HepG2 (cell line): ENCODE measurements around the gene RNF183. TPM values are rescaled to one million over a fixed set of nuclear protein-coding genes. Genes with fewer than 3 reads are reported as not detected.

Experiments
- CREM ChIP-seq, 2 experiments: sonication (generic) in 1 of 2; formaldehyde crosslinking in 1 of 2; IDR thresholded peaks; 2 replicates each; pipeline versions ENCODE4 v1.4.0 to v1.6.1; 2016 to 2020; ENCODE audit warnings: antibody characterized with exemption in 1 of 2, mild to moderate bottlenecking in 1 of 2, missing genetic modification reagents in 1 of 2
- DR1 ChIP-seq: sonication (generic); formaldehyde crosslinking; IDR thresholded peaks from 2 replicates; pipeline ENCODE4 v1.8.0; 2021; ENCODE audit warnings: mild to moderate bottlenecking, missing genetic modification reagents, inconsistent platforms
- HDAC6 ChIP-seq: fragments of 200-600 bp; sonication (generic); IDR thresholded peaks from 2 replicates; pipeline ENCODE4 v1.7.0; 2017; ENCODE audit warnings: mild to moderate bottlenecking, antibody characterized with exemption, low read length, low read depth
- KDM2A ChIP-seq: sonication (generic); formaldehyde crosslinking; IDR thresholded peaks from 2 replicates; pipeline ENCODE4 v1.4.0; 2020; ENCODE audit warnings: low read depth, missing genetic modification reagents, borderline replicate concordance
- MED8 ChIP-seq: sonication (generic); formaldehyde crosslinking; IDR thresholded peaks from 2 replicates; pipeline ENCODE4 v1.8.1; 2023; ENCODE audit warnings: mild to moderate bottlenecking, missing genetic modification reagents; ENCODE audit not compliant: insufficient replicate concordance
- MEIS1 ChIP-seq: sonication (generic); formaldehyde crosslinking; IDR thresholded peaks from 2 replicates; pipeline ENCODE4 v1.9.0; 2021; ENCODE audit warnings: mild to moderate bottlenecking, missing genetic modification reagents, moderate library complexity, borderline replicate concordance
- NR2F1 ChIP-seq, 2 experiments: fragments of 450-650 bp in 1 of 2; formaldehyde crosslinking in 1 of 2; IDR thresholded peaks; 2 replicates each; pipeline versions ENCODE4 v1.5.0 to v1.6.1; 2016 to 2020; ENCODE audit warnings: mild to moderate bottlenecking in 1 of 2, missing compliant biosample characterization in 1 of 2, missing genetic modification reagents in 1 of 2, moderate library complexity in 1 of 2
- NR2F6 ChIP-seq, 2 experiments: IDR thresholded peaks; 2 replicates each; pipeline ENCODE4 v1.6.1; 2016; ENCODE audit warnings: antibody characterized with exemption in 1 of 2, mild to moderate bottlenecking in 1 of 2
- PHF20 ChIP-seq: sonication (generic); formaldehyde crosslinking; IDR thresholded peaks from 2 replicates; pipeline ENCODE4 v1.5.0; 2020; ENCODE audit warnings: mild to moderate bottlenecking, missing genetic modification reagents
- PHF5A ChIP-seq: IDR thresholded peaks from one replicate; pipeline ENCODE4 v1.6.1; 2018; ENCODE audit warnings: low read depth, missing genetic modification reagents; ENCODE audit not compliant: unreplicated experiment
- RELA ChIP-seq: sonication (generic); formaldehyde crosslinking; IDR thresholded peaks from 2 replicates; pipeline ENCODE4 v1.4.0; 2020; ENCODE audit warnings: missing genetic modification reagents
- RFXAP ChIP-seq: sonication (generic); formaldehyde crosslinking; IDR thresholded peaks from 2 replicates; pipeline ENCODE4 v1.4.0; 2020; ENCODE audit warnings: missing genetic modification reagents, borderline replicate concordance
- SCMH1 ChIP-seq: sonication (generic); formaldehyde crosslinking; IDR thresholded peaks from 2 replicates; pipeline ENCODE4 v1.9.0; 2021; ENCODE audit warnings: missing genetic modification reagents, mild to moderate bottlenecking, borderline replicate concordance
- SOX13 ChIP-seq, 3 experiments: fragments of 450-650 bp in 1 of 3; sonication (generic) in 1 of 3; formaldehyde crosslinking in 1 of 3; IDR thresholded peaks in 2 of 3; conservative IDR thresholded peaks in 1 of 3; 2 replicates each; pipeline versions ENCODE4 v1.5.0 to v1.6.1; 2016 to 2020; ENCODE audit warnings: antibody characterized with exemption in 1 of 3, mild to moderate bottlenecking in 1 of 3, missing compliant biosample characterization in 1 of 3, missing genetic modification reagents in 1 of 3, moderate library complexity in 1 of 3
- SRSF4 ChIP-seq: fragments of 200-400 bp; formaldehyde crosslinking; IDR thresholded peaks from one replicate; pipeline ENCODE4 v1.6.1; 2018; ENCODE audit warnings: mild to moderate bottlenecking, low read depth, low read length, moderate library complexity; ENCODE audit not compliant: poor library complexity, severe bottlenecking
- THAP11 ChIP-seq: IDR thresholded peaks from 2 replicates; pipeline ENCODE4 v1.6.1; 2016; ENCODE audit warnings: missing biosample characterization, missing genetic modification reagents
- WIZ ChIP-seq: sonication (generic); formaldehyde crosslinking; IDR thresholded peaks from 2 replicates; pipeline ENCODE4 v1.5.1; 2020; ENCODE audit warnings: mild to moderate bottlenecking, missing genetic modification reagents
- ZFP41 ChIP-seq: sonication (generic); formaldehyde crosslinking; IDR thresholded peaks from 2 replicates; pipeline ENCODE4 v1.4.0; 2020; ENCODE audit warnings: mild to moderate bottlenecking, missing genetic modification reagents, borderline replicate concordance
- ZFP82 ChIP-seq: sonication (generic); formaldehyde crosslinking; IDR thresholded peaks from 2 replicates; pipeline ENCODE4 v1.5.1; 2020; ENCODE audit warnings: mild to moderate bottlenecking, missing genetic modification reagents, borderline replicate concordance
- ZNF124 ChIP-seq: sonication (generic); formaldehyde crosslinking; IDR thresholded peaks from 2 replicates; pipeline ENCODE4 v1.4.0; 2020; ENCODE audit warnings: missing genetic modification reagents
- ZNF225 ChIP-seq: sonication (generic); formaldehyde crosslinking; IDR thresholded peaks from 2 replicates; pipeline ENCODE4 v1.4.0; 2020; ENCODE audit warnings: mild to moderate bottlenecking, missing genetic modification reagents
- ZNF350 ChIP-seq: sonication (generic); formaldehyde crosslinking; IDR thresholded peaks from 2 replicates; pipeline ENCODE4 v1.4.0; 2020; ENCODE audit warnings: mild to moderate bottlenecking, low read depth, missing genetic modification reagents, borderline replicate concordance
- ZNF546 ChIP-seq: sonication (generic); formaldehyde crosslinking; conservative IDR thresholded peaks from 2 replicates; pipeline ENCODE4 v1.8.1; 2023; ENCODE audit warnings: mild to moderate bottlenecking, missing genetic modification reagents
- ZSCAN31 ChIP-seq: sonication (generic); formaldehyde crosslinking; IDR thresholded peaks from 2 replicates; pipeline ENCODE4 v1.5.0; 2020; ENCODE audit warnings: low read depth, mild to moderate bottlenecking, missing genetic modification reagents
- polyA plus RNA-seq, 8 experiments: library from polyadenylated mRNA; depleted of rRNA in 3 of 8; stranded (reverse) in 7 of 8; unstranded in 1 of 8; fragments of >200 nt; fragmentation: Illumina TruSeq in 4 of 8; extraction: Trizol in 4 of 8; gene quantifications; 2 replicates each; pipeline versions ENCODE4 v1.2.1 to v1.2.3, GENCODE V29; 2011 to 2016; ENCODE audit warnings: low read depth in 4 of 8, missing spikeins in 1 of 8, mixed read lengths in 1 of 8; ENCODE audit not compliant: insufficient read depth in 1 of 8
- total RNA-seq, 5 experiments: library from RNA; depleted of rRNA; stranded (reverse); fragments of >200 nt; fragmentation: Illumina TruSeq; extraction: Trizol; gene quantifications; 2 replicates each; pipeline ENCODE4 v1.2.3, GENCODE V29; 2016; ENCODE audit warnings: low read depth in 1 of 5
- TF ChIP-seq, protein P1 (sequence below): IDR thresholded peaks from 2 replicates; pipeline ENCODE4 v1.6.1; 2016; ENCODE audit warnings: mild to moderate bottlenecking, missing biosample characterization, missing genetic modification reagents
- TF ChIP-seq, protein P2 (sequence below): sonication (generic); formaldehyde crosslinking; IDR thresholded peaks from 2 replicates; pipeline ENCODE4 v1.4.0; 2020; ENCODE audit warnings: missing genetic modification reagents
- TF ChIP-seq, protein P3 (sequence below): sonication (generic); formaldehyde crosslinking; IDR thresholded peaks from 2 replicates; pipeline ENCODE4 v1.5.0; 2020; ENCODE audit warnings: mild to moderate bottlenecking, low read depth, missing genetic modification reagents, borderline replicate concordance

RNF183 gene
- total and polyA plus RNA-seq, 2 of the 13 experiments (the other 11 are each of a cell fraction or from before 2014, with no cell fraction given): 0.13 to 6.5 TPM

DNA sequence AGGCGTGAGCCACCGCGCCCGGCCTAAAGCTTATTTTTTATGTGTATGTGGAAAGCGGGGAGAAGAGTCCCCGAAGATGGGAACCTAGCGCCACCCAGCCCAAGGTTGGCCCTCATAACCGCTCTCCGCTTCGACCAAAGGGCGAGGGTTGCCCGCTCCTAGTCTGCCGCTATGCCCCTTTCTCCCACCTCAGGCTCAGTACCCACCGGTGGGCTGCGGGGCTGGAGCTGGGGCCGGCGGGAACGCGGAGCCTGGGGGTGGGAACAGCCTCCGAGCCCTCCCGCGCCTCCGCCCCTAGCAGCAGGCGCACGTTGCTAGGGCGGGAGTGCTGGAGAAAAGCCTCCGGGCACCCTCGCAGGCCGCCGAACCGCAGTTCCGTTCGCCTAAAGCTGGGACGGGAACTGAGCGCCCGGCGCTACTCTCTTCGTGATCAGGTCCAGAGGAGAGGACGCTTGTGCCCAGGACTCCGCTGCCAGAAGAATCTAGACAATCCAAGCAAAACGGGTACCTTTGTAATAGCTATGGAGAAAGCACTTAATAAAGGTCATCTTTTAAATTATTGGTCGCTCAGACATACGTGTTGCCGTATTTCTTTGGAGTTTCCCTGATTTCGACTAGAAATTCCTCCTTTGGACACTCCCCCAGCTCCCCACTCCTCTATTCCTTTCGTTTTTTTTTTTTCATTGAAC lies 37.0 kb upstream of the RNF183 start, which contains the start of gene WDR31 (continued):
- TF ChIP-seq, protein P1, sequence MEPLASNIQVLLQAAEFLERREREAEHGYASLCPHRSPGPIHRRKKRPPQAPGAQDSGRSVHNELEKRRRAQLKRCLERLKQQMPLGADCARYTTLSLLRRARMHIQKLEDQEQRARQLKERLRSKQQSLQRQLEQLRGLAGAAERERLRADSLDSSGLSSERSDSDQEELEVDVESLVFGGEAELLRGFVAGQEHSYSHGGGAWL (CRISPR knock-in tag): peak; percentile 88
- peak; percentile 93 for TF ChIP-seq RFXAP (CRISPR knock-in tag)
- TF ChIP-seq, protein P2, sequence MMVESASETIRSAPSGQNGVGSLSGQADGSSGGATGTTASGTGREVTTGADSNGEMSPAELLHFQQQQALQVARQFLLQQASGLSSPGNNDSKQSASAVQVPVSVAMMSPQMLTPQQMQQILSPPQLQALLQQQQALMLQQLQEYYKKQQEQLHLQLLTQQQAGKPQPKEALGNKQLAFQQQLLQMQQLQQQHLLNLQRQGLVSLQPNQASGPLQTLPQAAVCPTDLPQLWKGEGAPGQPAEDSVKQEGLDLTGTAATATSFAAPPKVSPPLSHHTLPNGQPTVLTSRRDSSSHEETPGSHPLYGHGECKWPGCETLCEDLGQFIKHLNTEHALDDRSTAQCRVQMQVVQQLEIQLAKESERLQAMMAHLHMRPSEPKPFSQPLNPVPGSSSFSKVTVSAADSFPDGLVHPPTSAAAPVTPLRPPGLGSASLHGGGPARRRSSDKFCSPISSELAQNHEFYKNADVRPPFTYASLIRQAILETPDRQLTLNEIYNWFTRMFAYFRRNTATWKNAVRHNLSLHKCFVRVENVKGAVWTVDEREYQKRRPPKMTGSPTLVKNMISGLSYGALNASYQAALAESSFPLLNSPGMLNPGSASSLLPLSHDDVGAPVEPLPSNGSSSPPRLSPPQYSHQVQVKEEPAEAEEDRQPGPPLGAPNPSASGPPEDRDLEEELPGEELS (CRISPR knock-in tag): peak; percentile 72; the same call in 1 of the 2 replicates
- TF ChIP-seq HDAC6: no peak
- TF ChIP-seq ZFP41 (CRISPR knock-in tag): no peak
- peak; percentile 47 for TF ChIP-seq CREM (IDR thresholded peaks at IDR 0.05)
- no peak for TF ChIP-seq CREM (CRISPR knock-in tag; IDR thresholded peaks at IDR 0.05)
- peak; percentile 22 for TF ChIP-seq MED8 (CRISPR knock-in tag)
- no peak for TF ChIP-seq NR2F6 (IDR thresholded peaks at IDR 0.05)
- TF ChIP-seq NR2F6 (CRISPR knock-in tag; IDR thresholded peaks at IDR 0.05): peak; percentile 61; the same call in 1 of the 2 replicates
- peak; percentile 97 for TF ChIP-seq KDM2A (CRISPR knock-in tag)
- no peak for TF ChIP-seq SRSF4
- TF ChIP-seq RELA: no peak
- no peak for TF ChIP-seq NR2F1 (CRISPR knock-in tag; IDR thresholded peaks at IDR 0.05)
- TF ChIP-seq PHF20 (CRISPR knock-in tag): peak; percentile 91
- no peak for TF ChIP-seq SCMH1
- TF ChIP-seq ZNF124 (CRISPR knock-in tag): peak; percentile 83
- no peak for TF ChIP-seq ZNF225 (CRISPR knock-in tag)
- 0 out of 2 replicates have a peak, but pooled peaks have one; percentile 74 for TF ChIP-seq ZFP82
- no peak for TF ChIP-seq DR1 (CRISPR knock-in tag)
- peak; percentile 65 for TF ChIP-seq MEIS1 (CRISPR knock-in tag)
- peak; percentile 90 for TF ChIP-seq ZSCAN31 (CRISPR knock-in tag)
- TF ChIP-seq SOX13 (IDR thresholded peaks at IDR 0.05): no peak
- TF ChIP-seq SOX13 (CRISPR knock-in tag; conservative IDR thresholded peaks at IDR 0.05 in 1 of 2, IDR thresholded peaks at IDR 0.05 in 1 of 2): peak in 1 of 2 experiments; percentile 73; a peak in 2 of 4 replicates
- TF ChIP-seq THAP11: peak; percentile 94
- TF ChIP-seq, protein P3, sequence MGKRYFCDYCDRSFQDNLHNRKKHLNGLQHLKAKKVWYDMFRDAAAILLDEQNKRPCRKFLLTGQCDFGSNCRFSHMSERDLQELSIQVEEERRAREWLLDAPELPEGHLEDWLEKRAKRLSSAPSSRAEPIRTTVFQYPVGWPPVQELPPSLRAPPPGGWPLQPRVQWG (CRISPR knock-in tag): no peak
- no peak for TF ChIP-seq WIZ (CRISPR knock-in tag)
- peak; percentile 6 for TF ChIP-seq PHF5A
- TF ChIP-seq ZNF546 (CRISPR knock-in tag): no peak
- TF ChIP-seq ZNF350 (CRISPR knock-in tag): peak; percentile 88
